ENCODE measurements around the gene SART3.

The SART3 gene

GRCh38 chr12:108560752-108561719, at the start of gene SART3:
Gene SART3 (minus strand): TSS chr12:108561173. CDS start chr12:108561154, 19 bp downstream.
- DNase-seq: peak; percentile 74

- no peak for DNase-seq
Measured at GRCh38 chr12:108610336-108610815, 49.4 kb upstream of the SART3 start.

- no peak for DNase-seq
Measured at GRCh38 chr12:108609537-108610335, 48.8 kb upstream of the SART3 start.

GRCh38 chr12:108608616-108609015, 47.6 kb upstream of the SART3 start:
- no peak for DNase-seq

GRCh38 chr12:108607981-108608600, 47.1 kb upstream of the SART3 start:
- no peak for DNase-seq

- no peak for DNase-seq
Measured at GRCh38 chr12:108606492-108606891, 45.5 kb upstream of the SART3 start.

GRCh38 chr12:108605690-108606406, 44.9 kb upstream of the SART3 start:
- no peak for DNase-seq

- DNase-seq: no peak
Measured at GRCh38 chr12:108605000-108605689, 44.2 kb upstream of the SART3 start.

GRCh38 chr12:108604208-108604941, 43.4 kb upstream of the SART3 start:
- no peak for DNase-seq

- DNase-seq: no peak
Measured at GRCh38 chr12:108603743-108604142, 42.8 kb upstream of the SART3 start.

- DNase-seq: no peak
Measured at GRCh38 chr12:108602976-108603704, 42.2 kb upstream of the SART3 start.

- DNase-seq: no peak
Measured at GRCh38 chr12:108602209-108602705, 41.3 kb upstream of the SART3 start.

- DNase-seq: no peak
Measured at GRCh38 chr12:108600702-108601007, 39.7 kb upstream of the SART3 start.

- DNase-seq: no peak
Measured at GRCh38 chr12:108599948-108600701, 39.2 kb upstream of the SART3 start.

- no peak for DNase-seq
Measured at GRCh38 chr12:108599541-108599940, 38.6 kb upstream of the SART3 start.

GRCh38 chr12:108598553-108599250, 37.7 kb upstream of the SART3 start:
- DNase-seq: no peak

- no peak for DNase-seq
Measured at GRCh38 chr12:108597559-108598471, 36.8 kb upstream of the SART3 start, which contains the start of gene TMEM119. Gene TMEM119 (minus strand): TSS chr12:108598084. CDS start chr12:108592383, 5,701 bp downstream.

Data from activated T-cell treated with anti-CD3 and anti-CD28 coated beads for 4 hours (primary cell).